AG04449 (cell line): ENCODE results near the gene PI4K2B.

Source experiments
- CTCF ChIA-PET: fragments of 350-600 bp; formaldehyde crosslinking; extraction: SDS; loops from one replicate; lab custom pipeline; 2021; ENCODE audit warnings: antibody characterized with exemption; lab: Yijun Ruan, JAX
- POLR2A ChIA-PET: fragments of 400-600, 350-600 bp; formaldehyde crosslinking; extraction: SDS; loops from one replicate; lab custom pipeline; 2020; ENCODE audit warnings: antibody characterized with exemption, inconsistent platforms; lab: Yijun Ruan, JAX
- DNase-seq: peaks from one replicate; pipeline ENCODE4 v3.0.0-alpha.2; 2010; ENCODE audit warnings: low read depth, low spot score
- H3K4me3 ChIP-seq: 2 replicates; pipeline ENCODE4 v1.5.1; 2011; ENCODE audit warnings: low read depth, mild to moderate bottlenecking, control low read depth, low read length
- CTCF ChIP-seq: IDR thresholded peaks from one replicate; pipeline ENCODE4 v1.5.1; 2011; ENCODE audit warnings: mild to moderate bottlenecking, moderate library complexity, low read length, control low read depth, inconsistent platforms; ENCODE audit not compliant: insufficient read depth; ENCODE audit errors: missing control alignments

The PI4K2B gene

GRCh38 chr4:25283948-25284347, 50.1 kb downstream of the PI4K2B start:
- H3K4me3 ChIP-seq = no peak overlapping the region
- DNase-seq = no peak
- no peak for TF ChIP-seq CTCF
- POLR2A ChIA-PET = no interaction called here
- CTCF ChIA-PET = interaction anchor here (1.1 kb wide), 1 partner anchor 10 kb away, joined by 3 read pairs; no protein-coding TSS in a partner anchor

- DNase-seq = no peak
- no peak overlapping the region for H3K4me3 ChIP-seq
- ChIA-PET POLR2A (no interaction called here), CTCF (no interaction called here)
- TF ChIP-seq CTCF = no peak
Observed at GRCh38 chr4:25284466-25284865, 50.6 kb downstream of the PI4K2B start.

- no peak for TF ChIP-seq CTCF
- POLR2A ChIA-PET = no interaction called here
- CTCF ChIA-PET = interaction anchor here (1.7 kb wide), 1 partner anchor 22 kb away, joined by 10 read pairs; the partner anchor contains the start of gene ZCCHC4
- no peak for DNase-seq
- H3K4me3 ChIP-seq = no peak overlapping the region
Observed at GRCh38 chr4:25290490-25291067, 56.7 kb downstream of the PI4K2B start.

- no peak for TF ChIP-seq CTCF
- ChIA-PET POLR2A (no interaction called here), CTCF (interaction anchor here (3.6 kb wide), 1 partner anchor 22 kb away, joined by 40 read pairs; the partner anchor contains the start of gene ZCCHC4)
- no peak overlapping the region for H3K4me3 ChIP-seq
- DNase-seq = no peak
Observed at GRCh38 chr4:25291158-25291733, 57.4 kb downstream of the PI4K2B start.

GRCh38 chr4:25297528-25298242, 63.9 kb downstream of the PI4K2B start:
- TF ChIP-seq CTCF = no peak
- no peak overlapping the region for H3K4me3 ChIP-seq
- CTCF ChIA-PET = interaction anchor here (2.3 to 2.5 kb wide), 2 partner anchors 14 to 15 kb away, joined by 17 to 41 read pairs; partner anchors contain the start of gene ZCCHC4
- POLR2A ChIA-PET = no interaction called here
- DNase-seq = no peak

- ChIA-PET POLR2A (no interaction called here), CTCF (interaction anchor here (0.8 to 2.5 kb wide), 4 partner anchors 8 to 65 kb away, joined by 3 to 41 read pairs (median 5); partner anchors contain the start of gene ZCCHC4)
- no peak for DNase-seq
- no peak for TF ChIP-seq CTCF
- no peak overlapping the region for H3K4me3 ChIP-seq
Observed at GRCh38 chr4:25299476-25300203, 65.8 kb downstream of the PI4K2B start.
